Skin of body (tissue), 2 donors: Measurements from ENCODE around the gene ZNF438. TPM values are rescaled to one million over a fixed set of nuclear protein-coding genes. Genes with fewer than 3 reads are reported as not detected.

Source experiments
- DNase-seq: peaks from one replicate; lab custom pipeline; 2025; lab: John Stamatoyannopoulos, UW
- total RNA-seq: library from RNA; depleted of rRNA; stranded (reverse); fragments of >200 nt; gene quantifications from one replicate; pipeline ENCODE4 v1.2.3, GENCODE V29; 2014

Gene ZNF438
- total RNA-seq, 1 donor from 2014 or later = 6.6 TPM

- peak; percentile 66 for DNase-seq
These were observed 204.0 kb downstream of the ZNF438 start for GRCh38 chr10:30827531-30828120.

GRCh38 chr10:30826679-30827078, 205.0 kb downstream of the ZNF438 start:
- no peak for DNase-seq

- DNase-seq = no peak
These were observed 206.2 kb downstream of the ZNF438 start for GRCh38 chr10:30825495-30825894.

GRCh38 chr10:30825022-30825421, 206.6 kb downstream of the ZNF438 start:
- DNase-seq = no peak

- DNase-seq = no peak
These were observed 208.0 kb downstream of the ZNF438 start for GRCh38 chr10:30823651-30824050.

- no peak for DNase-seq
These were observed 208.8 kb downstream of the ZNF438 start for GRCh38 chr10:30822693-30823465.

- no peak for DNase-seq
These were observed 209.5 kb downstream of the ZNF438 start for GRCh38 chr10:30821994-30822692.

- no peak for DNase-seq
These were observed 210.2 kb downstream of the ZNF438 start for GRCh38 chr10:30821261-30821993.

GRCh38 chr10:30820261-30820991, 211.2 kb downstream of the ZNF438 start:
- peak; percentile 92 for DNase-seq

GRCh38 chr10:30819341-30820181, 212.1 kb downstream of the ZNF438 start:
- peak; percentile 90 for DNase-seq

- DNase-seq = no peak
These were observed 212.8 kb downstream of the ZNF438 start for GRCh38 chr10:30818854-30819253.

- no peak for DNase-seq
These were observed 213.5 kb downstream of the ZNF438 start for GRCh38 chr10:30818010-30818660.

GRCh38 chr10:30817541-30817940, 214.1 kb downstream of the ZNF438 start:
- no peak for DNase-seq

GRCh38 chr10:30816820-30817171, 214.9 kb downstream of the ZNF438 start:
- no peak for DNase-seq

GRCh38 chr10:30816159-30816819, 215.4 kb downstream of the ZNF438 start:
- DNase-seq = peak; percentile 21

GRCh38 chr10:30813872-30814481, 217.7 kb downstream of the ZNF438 start:
- DNase-seq = peak; percentile 84

- DNase-seq = peak; percentile 70
These were observed 219.4 kb downstream of the ZNF438 start for GRCh38 chr10:30812018-30812851.
